Myocyte (in vitro differentiated cells): Measurements from ENCODE around the gene FOLR2. TPM values are rescaled to one million over a fixed set of nuclear protein-coding genes. Genes with fewer than 3 reads are reported as not detected.
"Not testable (repeated sequence)": the region's sequence is repeated elsewhere in the genome, so short reads cannot be mapped to it uniquely, and the experiment has no call there.

Source experiments
- DNase-seq: peaks from one replicate; pipeline ENCODE4 v3.0.0-alpha.2; 2012; ENCODE audit warnings: low read depth
- total RNA-seq: library from RNA; depleted of rRNA; stranded (reverse); fragments of >200 nt; gene quantifications from 2 replicates; pipeline ENCODE4 v1.2.3, GENCODE V29; 2014

Gene FOLR2
- total RNA-seq, 1 donor from 2014 or later = not detected

GRCh38 chr11:72204886-72205285, 11.7 kb upstream of the FOLR2 start:
- no peak for DNase-seq

GRCh38 chr11:72206794-72207193, 9.8 kb upstream of the FOLR2 start:
- DNase-seq = not testable (repeated sequence)

- no peak for DNase-seq
Observed at GRCh38 chr11:72208281-72208680, 8.3 kb upstream of the FOLR2 start.

- no peak for DNase-seq
Observed at GRCh38 chr11:72209101-72209500, 7.5 kb upstream of the FOLR2 start.

- DNase-seq = no peak
Observed at GRCh38 chr11:72217841-72218240, 1.2 kb downstream of the FOLR2 start.

- no peak for DNase-seq
Observed at GRCh38 chr11:72218251-72218745, 1.7 kb downstream of the FOLR2 start.

GRCh38 chr11:72220696-72221363, 4.2 kb downstream of the FOLR2 start:
- DNase-seq = no peak

- no peak for DNase-seq
Observed at GRCh38 chr11:72221386-72222075, 4.9 kb downstream of the FOLR2 start.

GRCh38 chr11:72222106-72222891, 5.7 kb downstream of the FOLR2 start:
- DNase-seq = no peak

- peak; percentile 95 for DNase-seq
Observed at GRCh38 chr11:72222907-72223614, 6.5 kb downstream of the FOLR2 start.

GRCh38 chr11:72223615-72224563, 7.3 kb downstream of the FOLR2 start:
- DNase-seq = peak; percentile 85

GRCh38 chr11:72224564-72225410, 8.2 kb downstream of the FOLR2 start, which contains the start of gene INPPL1:
Gene INPPL1, plus strand, starts transcription at chr11:72224767. Its CDS starts 218 bp downstream, at chr11:72224985.
- DNase-seq = peak; percentile 65

- DNase-seq = peak; percentile 56
Observed at GRCh38 chr11:72225411-72225951, 8.9 kb downstream of the FOLR2 start.

GRCh38 chr11:72226701-72227100, 10.1 kb downstream of the FOLR2 start:
- DNase-seq = peak; percentile 91

- peak; percentile 99 for DNase-seq
Observed at GRCh38 chr11:72227316-72228228, 11.0 kb downstream of the FOLR2 start.

GRCh38 chr11:72228229-72228843, 11.7 kb downstream of the FOLR2 start:
- no peak for DNase-seq

- DNase-seq = no peak
Observed at GRCh38 chr11:72228844-72229231, 12.2 kb downstream of the FOLR2 start.
